ENCODE results near the gene RNF112.

Gene RNF112

DNA sequence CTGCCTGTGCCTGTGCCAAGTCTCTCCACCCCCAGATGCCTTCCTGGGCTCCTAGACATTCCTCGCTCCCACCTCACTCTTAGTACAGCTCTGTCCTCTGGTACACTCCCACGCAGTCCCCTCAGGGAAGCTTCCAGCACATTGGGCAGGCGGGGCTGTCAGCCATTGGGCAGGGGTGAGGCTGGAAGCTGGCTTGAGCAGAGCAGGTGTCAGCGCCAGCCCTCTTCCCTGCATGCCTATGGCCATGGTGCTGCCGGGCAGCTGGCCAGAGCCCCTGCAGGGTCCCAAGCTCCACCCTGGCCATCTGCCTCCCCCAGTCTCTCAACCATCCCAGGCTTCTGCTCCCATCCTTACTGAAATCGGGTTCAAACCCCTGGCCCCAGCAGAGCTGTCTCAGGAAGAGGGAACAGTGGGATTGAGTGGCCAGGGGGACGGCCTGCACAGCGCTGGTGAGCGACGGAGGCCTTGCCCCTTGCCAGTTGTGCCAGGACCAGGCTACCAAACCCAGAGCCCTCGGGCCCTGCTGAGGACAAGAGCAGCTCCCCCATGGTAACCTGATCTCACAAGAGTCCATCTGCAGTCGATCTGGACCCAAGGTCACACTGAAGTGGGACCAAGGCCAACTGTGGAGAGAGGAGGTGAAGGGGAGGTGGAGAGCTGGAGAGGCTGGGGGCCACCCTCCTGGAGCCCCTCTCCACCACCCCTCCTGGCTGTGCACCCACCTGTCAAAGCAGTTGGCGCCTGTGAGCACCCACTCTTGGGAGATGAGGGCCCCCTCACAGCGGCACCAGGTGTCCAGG lies 46.1 kb upstream of the RNF112 start:
- Histone ChIP-seq H3K27me3 (ENCODE audit: insufficient read depth, insufficient read length) (no peaks in the 10 kb centered on the region), H3K9ac (ENCODE audit: insufficient read length, low read depth) (no peak overlapping the region), H3K4me1 (ENCODE audit: insufficient read depth, insufficient read length) (peaks cover 8% of the 10 kb centered on the region), H3K9me3 (ENCODE audit: insufficient read depth, low read length) (no peaks in the 10 kb centered on the region), H3K4me3 (ENCODE audit: insufficient read length, low read depth) (no peak overlapping the region), H3K36me3 (ENCODE audit: insufficient read depth, insufficient read length, low read length) (peaks cover 3% of the 10 kb centered on the region)
- TF ChIP-seq SUZ12 (IDR thresholded peaks at IDR 0.05; ENCODE audit: extremely low read depth, insufficient read depth, insufficient read length), result no peak
- TF ChIP-seq YY1 (IDR thresholded peaks at IDR 0.05; ENCODE audit: insufficient read depth, insufficient read length), result no peak
- TF ChIP-seq ZNF274 (IDR thresholded peaks at IDR 0.05; ENCODE audit: low read depth, low read length), result no peak
- DNase-seq (ENCODE audit: low read depth, low spot score), result no peak

DNA sequence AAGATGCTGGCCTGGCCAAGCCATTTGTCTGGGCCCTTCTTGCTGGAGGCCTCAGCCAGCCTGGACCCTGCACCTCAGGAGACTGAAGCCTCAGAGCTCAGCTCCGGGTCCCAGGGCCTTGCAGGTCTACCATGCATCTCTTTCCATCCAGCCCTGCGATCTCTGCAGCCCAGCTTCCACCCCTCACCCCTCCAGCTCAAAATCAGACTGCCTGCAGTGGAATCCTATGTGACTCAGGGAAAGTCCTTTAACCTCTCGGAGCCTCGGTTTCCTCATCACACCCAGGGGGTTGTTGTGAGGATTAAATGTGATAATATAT lies 45.6 kb upstream of the RNF112 start:
- Histone ChIP-seq H3K27me3 (ENCODE audit: insufficient read depth, insufficient read length) (no peaks in the 10 kb centered on the region), H3K9ac (ENCODE audit: insufficient read length, low read depth) (no peak overlapping the region), H3K4me3 (ENCODE audit: insufficient read length, low read depth) (no peak overlapping the region), H3K36me3 (ENCODE audit: insufficient read depth, insufficient read length, low read length) (no peaks in the 10 kb centered on the region), H3K9me3 (ENCODE audit: insufficient read depth, low read length) (no peaks in the 10 kb centered on the region), H3K4me1 (ENCODE audit: insufficient read depth, insufficient read length) (peaks cover 8% of the 10 kb centered on the region)
- TF ChIP-seq YY1 (IDR thresholded peaks at IDR 0.05; ENCODE audit: insufficient read depth, insufficient read length) (no peak), ZNF274 (IDR thresholded peaks at IDR 0.05; ENCODE audit: low read depth, low read length) (no peak), SUZ12 (IDR thresholded peaks at IDR 0.05; ENCODE audit: extremely low read depth, insufficient read depth, insufficient read length) (no peak)
- no peak for DNase-seq (ENCODE audit: low read depth, low spot score)

DNA sequence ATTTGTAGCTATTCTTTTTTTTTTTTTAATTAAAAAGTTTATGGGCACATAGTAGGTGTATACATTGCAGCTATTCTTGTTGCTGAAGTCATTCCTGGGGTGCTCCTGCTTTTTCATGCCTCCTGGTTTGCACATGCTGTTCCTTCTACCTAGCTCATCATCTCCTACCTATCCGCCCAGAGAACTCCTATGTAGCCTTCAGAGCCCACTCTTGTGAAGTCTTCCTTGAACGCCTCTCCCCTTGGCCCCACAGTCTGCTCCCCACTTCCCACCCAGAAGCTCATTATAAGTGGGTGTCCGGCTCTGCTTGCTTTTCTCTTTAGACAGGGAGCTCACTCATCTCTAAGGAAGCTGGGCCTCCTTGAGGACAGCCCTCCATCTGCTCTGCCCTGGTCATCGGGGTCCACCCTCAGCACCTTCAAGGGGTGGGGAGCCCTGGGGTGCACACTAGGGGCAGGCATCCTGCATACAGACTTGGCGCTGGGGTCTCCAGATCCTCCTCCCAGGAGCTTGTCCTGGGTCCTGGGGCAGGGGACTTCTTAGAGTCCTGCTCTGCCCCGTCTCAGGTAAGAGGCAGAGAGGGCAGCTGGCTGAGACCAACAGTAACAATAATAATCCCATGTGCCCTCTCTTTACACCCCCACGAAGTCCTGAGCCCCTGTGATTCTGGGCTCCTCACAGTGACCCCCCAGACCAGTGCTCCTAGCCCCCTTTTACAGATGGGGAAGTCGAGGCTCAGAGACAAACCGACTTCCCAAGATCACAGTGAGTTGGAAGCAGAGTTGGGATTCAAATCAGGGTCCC lies 45.0 kb upstream of the RNF112 start:
- no peaks in the 10 kb centered on the region for H3K36me3 ChIP-seq (ENCODE audit: insufficient read depth, insufficient read length, low read length)
- no peaks in the 10 kb centered on the region for H3K27me3 ChIP-seq (ENCODE audit: insufficient read depth, insufficient read length)
- H3K9ac ChIP-seq (ENCODE audit: insufficient read length, low read depth), result no peak overlapping the region
- TF ChIP-seq YY1 (IDR thresholded peaks at IDR 0.05; ENCODE audit: insufficient read depth, insufficient read length) (no peak), ZNF274 (IDR thresholded peaks at IDR 0.05; ENCODE audit: low read depth, low read length) (no peak), SUZ12 (IDR thresholded peaks at IDR 0.05; ENCODE audit: extremely low read depth, insufficient read depth, insufficient read length) (no peak)
- no peak for DNase-seq (ENCODE audit: low read depth, low spot score)
- H3K4me3 ChIP-seq (ENCODE audit: insufficient read length, low read depth), result no peak overlapping the region
- H3K9me3 ChIP-seq (ENCODE audit: insufficient read depth, low read length), result no peaks in the 10 kb centered on the region
- peaks cover 11% of the 10 kb centered on the region for H3K4me1 ChIP-seq (ENCODE audit: insufficient read depth, insufficient read length)

DNA sequence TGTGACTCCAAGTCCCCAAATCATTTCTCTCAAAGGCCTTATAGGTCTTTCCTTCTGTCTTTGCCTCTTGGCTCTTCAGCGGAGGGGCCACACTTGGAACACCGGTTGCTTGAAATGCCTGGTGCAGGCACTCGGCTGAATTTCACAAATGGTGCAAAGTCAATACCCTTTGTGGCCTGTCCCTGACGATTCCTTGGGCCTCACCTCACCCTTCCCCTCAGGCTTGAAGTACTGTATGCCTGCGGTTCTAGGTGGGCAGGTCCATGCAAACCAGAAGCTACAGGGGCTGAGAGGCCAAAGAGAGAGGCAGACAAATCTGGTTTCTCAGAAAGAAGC lies 44.4 kb upstream of the RNF112 start:
- Histone ChIP-seq H3K9ac (ENCODE audit: insufficient read length, low read depth) (no peak overlapping the region), H3K4me1 (ENCODE audit: insufficient read depth, insufficient read length) (peaks cover 9% of the 10 kb centered on the region), H3K27me3 (ENCODE audit: insufficient read depth, insufficient read length) (no peaks in the 10 kb centered on the region), H3K9me3 (ENCODE audit: insufficient read depth, low read length) (no peaks in the 10 kb centered on the region), H3K36me3 (ENCODE audit: insufficient read depth, insufficient read length, low read length) (no peaks in the 10 kb centered on the region), H3K4me3 (ENCODE audit: insufficient read length, low read depth) (no peak overlapping the region)
- no peak for TF ChIP-seq YY1 (IDR thresholded peaks at IDR 0.05; ENCODE audit: insufficient read depth, insufficient read length)
- TF ChIP-seq SUZ12 (IDR thresholded peaks at IDR 0.05; ENCODE audit: extremely low read depth, insufficient read depth, insufficient read length), result no peak
- TF ChIP-seq ZNF274 (IDR thresholded peaks at IDR 0.05; ENCODE audit: low read depth, low read length), result no peak
- DNase-seq (ENCODE audit: low read depth, low spot score), result no peak

GRCh38 chr17:19368229-19368628 lies 42.8 kb upstream of the RNF112 start:
- Histone ChIP-seq H3K9ac (ENCODE audit: insufficient read length, low read depth) (no peak overlapping the region), H3K36me3 (ENCODE audit: insufficient read depth, insufficient read length, low read length) (no peaks in the 10 kb centered on the region), H3K27me3 (ENCODE audit: insufficient read depth, insufficient read length) (no peaks in the 10 kb centered on the region), H3K9me3 (ENCODE audit: insufficient read depth, low read length) (no peaks in the 10 kb centered on the region), H3K4me1 (ENCODE audit: insufficient read depth, insufficient read length) (peaks cover 13% of the 10 kb centered on the region), H3K4me3 (ENCODE audit: insufficient read length, low read depth) (no peak overlapping the region)
- TF ChIP-seq ZNF274 (IDR thresholded peaks at IDR 0.05; ENCODE audit: low read depth, low read length), result no peak
- no peak for TF ChIP-seq SUZ12 (IDR thresholded peaks at IDR 0.05; ENCODE audit: extremely low read depth, insufficient read depth, insufficient read length)
- TF ChIP-seq YY1 (IDR thresholded peaks at IDR 0.05; ENCODE audit: insufficient read depth, insufficient read length), result no peak
- no peak for DNase-seq (ENCODE audit: low read depth, low spot score)

- no peak for TF ChIP-seq ZNF274 (IDR thresholded peaks at IDR 0.05; ENCODE audit: low read depth, low read length)
- TF ChIP-seq SUZ12 (IDR thresholded peaks at IDR 0.05; ENCODE audit: extremely low read depth, insufficient read depth, insufficient read length), result no peak
- no peak for TF ChIP-seq YY1 (IDR thresholded peaks at IDR 0.05; ENCODE audit: insufficient read depth, insufficient read length)
- Histone ChIP-seq H3K27me3 (ENCODE audit: insufficient read depth, insufficient read length) (no peaks in the 10 kb centered on the region), H3K9ac (ENCODE audit: insufficient read length, low read depth) (no peak overlapping the region), H3K4me1 (ENCODE audit: insufficient read depth, insufficient read length) (peaks cover 13% of the 10 kb centered on the region), H3K9me3 (ENCODE audit: insufficient read depth, low read length) (no peaks in the 10 kb centered on the region), H3K4me3 (ENCODE audit: insufficient read length, low read depth) (no peak overlapping the region), H3K36me3 (ENCODE audit: insufficient read depth, insufficient read length, low read length) (no peaks in the 10 kb centered on the region)
- no peak for DNase-seq (ENCODE audit: low read depth, low spot score)
Observed at GRCh38 chr17:19369107-19369778, 41.8 kb upstream of the RNF112 start.
